OCI-LY3 (cell line): ENCODE data around the gene EIF4B.

Source experiments
- CTCF ChIP-seq: fragments of 200-600, 300-600 bp; sonication (generic); IDR thresholded peaks from 2 replicates; pipeline ENCODE4 v1.5.1; 2014; ENCODE audit warnings: antibody characterized with exemption, low read length, low read depth
- EZH2phosphoT487 ChIP-seq: fragments of 200-600 bp; shearing (Covaris generic); IDR thresholded peaks from 2 replicates; pipeline ENCODE4 v1.6.1; 2018; ENCODE audit warnings: antibody characterized with exemption, mixed run types, low read depth

- TF ChIP-seq CTCF (no peak), EZH2phosphoT487 (no peak)
Measured at GRCh38 chr12:53036802-53037201, 30.5 kb downstream of the EIF4B start.
